ENCODE data around the gene TM9SF3. TPM values are rescaled to one million over a fixed set of nuclear protein-coding genes. Genes with fewer than 3 reads are reported as not detected.

TM9SF3 gene
- total RNA-seq (2012; rRNA removed): 61.8 and 190 TPM in 2 replicates
- 20.3 and 33.7 TPM in 2 replicates for polyA plus RNA-seq (2012; rRNA removed)
- 8.5 and 11.4 TPM in 2 replicates for polyA plus RNA-seq (2012; cell fraction: cytosol; rRNA removed)
- 5.0 and 28.0 TPM in 2 replicates for polyA plus RNA-seq (2012; cell fraction: nucleus; rRNA removed; ENCODE audit: low replicate concordance)
- Bru-seq, nascent RNA: percentile 96 among the genes with signal in this experiment
- percentile 94 among the genes with signal in this experiment for BruChase-seq, experiment 1, labeled RNA remaining after a 6-hour chase
- percentile 91 among the genes with signal in this experiment for BruChase-seq, experiment 2, labeled RNA remaining after a 2-hour chase
- long read RNA-seq, full-length matches to known transcripts: 592 of 683 reads
- long read RNA-seq, partial matches to known transcripts: 35 of 683 reads
- long read RNA-seq, other reads (novel, unspliced or antisense): 56 of 683 reads

DNA sequence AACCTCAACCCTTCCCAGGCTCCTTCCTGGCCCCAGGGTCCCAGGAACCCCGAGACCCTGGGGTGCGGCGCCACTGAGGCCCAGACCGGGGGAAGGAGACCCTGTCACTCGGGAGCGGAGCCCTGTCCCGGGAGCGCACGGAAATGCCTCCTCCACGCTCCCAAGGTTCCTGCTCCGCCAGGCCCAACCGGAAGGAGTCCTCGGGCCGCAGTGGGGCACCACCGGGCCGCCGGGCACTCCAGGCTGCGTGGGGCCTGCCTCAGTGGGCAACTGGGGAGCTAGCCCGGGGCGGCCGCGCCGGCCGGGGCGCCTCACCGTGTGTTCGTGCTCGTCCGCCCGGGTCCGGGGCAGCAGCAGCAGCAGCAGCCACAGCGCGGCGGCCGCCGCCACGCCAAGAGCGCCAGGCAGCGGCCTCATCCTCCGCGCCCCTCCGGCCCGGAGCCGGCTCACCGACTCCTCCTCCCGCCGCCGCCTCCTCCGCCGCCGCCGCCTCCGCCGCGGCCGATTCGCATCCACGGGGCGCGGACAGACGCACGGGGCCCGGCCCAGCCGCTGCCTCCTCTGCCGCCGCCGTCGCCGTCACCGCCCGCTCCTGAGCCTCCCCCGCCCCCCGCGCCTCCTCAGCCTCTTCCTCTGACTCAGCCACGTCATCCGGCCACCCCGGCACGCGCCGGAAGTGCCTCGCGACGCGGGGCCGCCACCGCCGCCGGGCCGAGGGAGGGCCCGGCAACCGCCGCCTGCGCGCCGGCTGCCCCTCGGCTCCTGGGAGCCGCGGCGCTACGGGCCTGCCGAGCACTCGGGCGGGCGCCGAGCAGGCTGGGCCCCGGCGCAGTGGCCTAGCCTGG lies at the start of gene TM9SF3:
TSS of gene TM9SF3 (minus strand) at position 594 of the 845 bp plus-strand sequence. CDS start at position 417, 177 bp downstream.
- no TSS peak for BruUV-seq (replicated peaks)
- intact Hi-C loops (cut with micrococcal nuclease): loop anchor here (2.0 to 5.0 kb wide), 2 partner anchors 96 to 246 kb away; partner anchors contain the start of gene LCOR
- CTCF ChIA-PET: interaction anchor here (0.9 kb wide), 1 partner anchor 12 kb away, joined by 3 read pairs; no protein-coding TSS in a partner anchor
- TF ChIP-seq NFE2L2 (IDR thresholded peaks at IDR 0.05; ENCODE audit: low read depth, low read length): no peak
- peak; percentile 44 for TF ChIP-seq FOS (IDR thresholded peaks at IDR 0.05; ENCODE audit: low read depth, low read length)
- TF ChIP-seq POLR2A (IDR thresholded peaks at IDR 0.05; ENCODE audit: low read depth, low read length): peak; percentile 91
- no peak; the same call in none of the 2 replicates for TF ChIP-seq CHD1 (IDR thresholded peaks at IDR 0.05; ENCODE audit: low read depth, low read length)
- TF ChIP-seq CEBPB (IDR thresholded peaks at IDR 0.05; ENCODE audit: low read depth, low read length): no peak
- TF ChIP-seq, protein P1, sequence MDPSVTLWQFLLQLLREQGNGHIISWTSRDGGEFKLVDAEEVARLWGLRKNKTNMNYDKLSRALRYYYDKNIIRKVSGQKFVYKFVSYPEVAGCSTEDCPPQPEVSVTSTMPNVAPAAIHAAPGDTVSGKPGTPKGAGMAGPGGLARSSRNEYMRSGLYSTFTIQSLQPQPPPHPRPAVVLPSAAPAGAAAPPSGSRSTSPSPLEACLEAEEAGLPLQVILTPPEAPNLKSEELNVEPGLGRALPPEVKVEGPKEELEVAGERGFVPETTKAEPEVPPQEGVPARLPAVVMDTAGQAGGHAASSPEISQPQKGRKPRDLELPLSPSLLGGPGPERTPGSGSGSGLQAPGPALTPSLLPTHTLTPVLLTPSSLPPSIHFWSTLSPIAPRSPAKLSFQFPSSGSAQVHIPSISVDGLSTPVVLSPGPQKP (IDR thresholded peaks at IDR 0.05; ENCODE audit: borderline replicate concordance, low read depth, low read length): no peak
- TF ChIP-seq MAFK (IDR thresholded peaks at IDR 0.05; ENCODE audit: low read depth, low read length): no peak
- TF ChIP-seq, protein P2, sequence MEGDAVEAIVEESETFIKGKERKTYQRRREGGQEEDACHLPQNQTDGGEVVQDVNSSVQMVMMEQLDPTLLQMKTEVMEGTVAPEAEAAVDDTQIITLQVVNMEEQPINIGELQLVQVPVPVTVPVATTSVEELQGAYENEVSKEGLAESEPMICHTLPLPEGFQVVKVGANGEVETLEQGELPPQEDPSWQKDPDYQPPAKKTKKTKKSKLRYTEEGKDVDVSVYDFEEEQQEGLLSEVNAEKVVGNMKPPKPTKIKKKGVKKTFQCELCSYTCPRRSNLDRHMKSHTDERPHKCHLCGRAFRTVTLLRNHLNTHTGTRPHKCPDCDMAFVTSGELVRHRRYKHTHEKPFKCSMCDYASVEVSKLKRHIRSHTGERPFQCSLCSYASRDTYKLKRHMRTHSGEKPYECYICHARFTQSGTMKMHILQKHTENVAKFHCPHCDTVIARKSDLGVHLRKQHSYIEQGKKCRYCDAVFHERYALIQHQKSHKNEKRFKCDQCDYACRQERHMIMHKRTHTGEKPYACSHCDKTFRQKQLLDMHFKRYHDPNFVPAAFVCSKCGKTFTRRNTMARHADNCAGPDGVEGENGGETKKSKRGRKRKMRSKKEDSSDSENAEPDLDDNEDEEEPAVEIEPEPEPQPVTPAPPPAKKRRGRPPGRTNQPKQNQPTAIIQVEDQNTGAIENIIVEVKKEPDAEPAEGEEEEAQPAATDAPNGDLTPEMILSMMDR (conservative IDR thresholded peaks at IDR 0.05; ENCODE audit: low read depth, low read length): no peak
- no peak for TF ChIP-seq RCOR1 (IDR thresholded peaks at IDR 0.05; ENCODE audit: insufficient replicate concordance, low read length)
- peak; percentile 62; the same call in 1 of the 2 replicates for TF ChIP-seq MXI1 (IDR thresholded peaks at IDR 0.05; ENCODE audit: borderline replicate concordance, low read depth, low read length)
- no peak for TF ChIP-seq RFX5 (IDR thresholded peaks at IDR 0.05; ENCODE audit: low read depth, low read length)
- no peak for TF ChIP-seq RAD21 (IDR thresholded peaks at IDR 0.05; ENCODE audit: low read length)
- peak; percentile 95 for TF ChIP-seq MAZ (IDR thresholded peaks at IDR 0.05; ENCODE audit: borderline replicate concordance, low read depth, low read length)

More for the DNA sequence above, at the start of gene TM9SF3:
- peaks cover 47% of the 10 kb centered on the region for H4K20me1 ChIP-seq (ENCODE audit: insufficient read depth, low read length)
- 1% methylated on average over 51 of the region's 107 CpGs; no CpG with 5 or more reads in 1 of the 2 experiments for WGBS, 2 experiments (ENCODE audit: extremely low coverage in 2 of 2, insufficient read length in 1 of 2)
- H3K4ac ChIP-seq (ENCODE audit: low read depth, low read length): peak within 1 kb of the TSS; percentile 23
- H2AK9ac ChIP-seq (replicated peaks; ENCODE audit: low read depth, low read length, poor library complexity): peak within 1 kb of the TSS; percentile 96
- peak within 1 kb of the TSS; percentile 35; the same call in 1 of the 2 replicates for H2BK20ac ChIP-seq (ENCODE audit: low read depth, low read length)
- H2AK5ac ChIP-seq (ENCODE audit: low read depth, low read length): peak within 1 kb of the TSS; percentile 63
- peak within 1 kb of the TSS; percentile 18; the same call in 1 of the 3 replicates for H2BK15ac ChIP-seq (ENCODE audit: low read depth, low read length)
- H3K4me2 ChIP-seq (ENCODE audit: low read depth, low read length): peak within 1 kb of the TSS; percentile 100
- dilution Hi-C loops (cut with HindIII; ENCODE audit: low sequenced_read_pairs, unreplicated experiment) (no loop called here), in situ Hi-C loops (cut with MboI; ENCODE audit: low sequenced_read_pairs) (no loop called here)
- peaks cover 0 to 21% of the 10 kb centered on the region in 2 experiments; a peak in 2 of 4 replicates for H3K79me1 ChIP-seq (ENCODE audit: low read depth in 1 of 2, low read length in 2 of 2)
- peak within 1 kb of the TSS; percentile 95 for H3K27ac ChIP-seq (ENCODE audit: insufficient read depth, low read length)
- H3K56ac ChIP-seq (ENCODE audit: extremely low read depth, insufficient read depth, low read length): peak within 1 kb of the TSS; percentile 67
- peaks cover 11% of the 10 kb centered on the region for H3K4me1 ChIP-seq (ENCODE audit: control insufficient read depth, insufficient read depth, low read length)
- H3K9ac ChIP-seq (ENCODE audit: low read depth, low read length): peak within 1 kb of the TSS; percentile 93
- H2BK120ac ChIP-seq (ENCODE audit: low read depth, low read length): peak within 1 kb of the TSS; percentile 38
- peaks cover 4% of the 10 kb centered on the region; the same call in 1 of the 2 replicates for H3K9me1 ChIP-seq (ENCODE audit: insufficient read depth, low read length)
- H3K4me3 ChIP-seq (ENCODE audit: insufficient read depth, low read depth, low read length): peak within 1 kb of the TSS; percentile 78
- peak within 1 kb of the TSS; percentile 63 for H4K91ac ChIP-seq (ENCODE audit: insufficient read depth, low read depth, low read length)
- H3K18ac ChIP-seq (ENCODE audit: low read depth, low read length): peak within 1 kb of the TSS; percentile 44
- peak within 1 kb of the TSS; percentile 93 for H2AFZ ChIP-seq (replicated peaks; ENCODE audit: low read length, poor library complexity)
- H3K23ac ChIP-seq (ENCODE audit: low read depth, low read length): peak within 1 kb of the TSS; percentile 77
- H4K5ac ChIP-seq (ENCODE audit: low read depth, low read length): peak within 1 kb of the TSS; percentile 75
- no peaks in the 10 kb centered on the region for H3K9me3 ChIP-seq (ENCODE audit: control insufficient read depth, insufficient read depth, low read length)
- peak within 1 kb of the TSS; percentile 82 for H2BK5ac ChIP-seq (ENCODE audit: low read depth, low read length, poor library complexity, severe bottlenecking)
- peak; percentile 87 for ATAC-seq (ENCODE audit: low read depth)
- H3K27me3 ChIP-seq (ENCODE audit: control insufficient read depth, insufficient read depth, low read length): no peaks in the 10 kb centered on the region
- DNase-seq: peak; percentile 83
- H4K8ac ChIP-seq (ENCODE audit: low read depth in 2 of 2, low read length in 2 of 2): peak within 1 kb of the TSS; percentile 74 to 76
- H3K36me3 ChIP-seq (ENCODE audit: control insufficient read depth, insufficient read depth, low read length): no peaks in the 10 kb centered on the region
- POLR2A ChIA-PET (ENCODE audit: unreplicated experiment): no interaction called here
- peak within 1 kb of the TSS; percentile 64 for H3K14ac ChIP-seq (replicated peaks; ENCODE audit: low read depth, low read length)
